Measurements from ENCODE around the gene MLIP.
"Not testable (repeated sequence)": the region's sequence is repeated elsewhere in the genome, so short reads cannot be mapped to it uniquely, and the experiment has no call there.

The MLIP gene

DNA sequence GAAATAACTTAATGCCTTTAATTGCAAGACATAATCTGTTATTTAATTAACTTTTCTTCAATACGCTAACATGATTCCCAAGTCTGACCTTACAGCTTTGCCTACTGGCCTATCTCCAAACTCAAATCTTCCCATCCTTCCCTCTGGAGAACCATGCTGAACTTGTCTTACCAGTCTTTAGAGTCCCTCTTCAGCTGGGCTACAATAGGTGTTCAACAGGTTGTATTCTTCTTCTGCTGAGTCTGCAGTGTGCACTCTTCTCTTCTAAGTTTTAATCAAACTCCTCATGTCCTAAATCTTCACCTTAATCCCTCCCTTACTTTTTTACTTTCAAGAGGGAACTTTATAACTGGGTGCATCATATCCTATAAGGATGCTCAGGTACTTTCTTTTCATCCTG, 121.5 kb downstream of the MLIP start:
- no peak for DNase-seq

DNA sequence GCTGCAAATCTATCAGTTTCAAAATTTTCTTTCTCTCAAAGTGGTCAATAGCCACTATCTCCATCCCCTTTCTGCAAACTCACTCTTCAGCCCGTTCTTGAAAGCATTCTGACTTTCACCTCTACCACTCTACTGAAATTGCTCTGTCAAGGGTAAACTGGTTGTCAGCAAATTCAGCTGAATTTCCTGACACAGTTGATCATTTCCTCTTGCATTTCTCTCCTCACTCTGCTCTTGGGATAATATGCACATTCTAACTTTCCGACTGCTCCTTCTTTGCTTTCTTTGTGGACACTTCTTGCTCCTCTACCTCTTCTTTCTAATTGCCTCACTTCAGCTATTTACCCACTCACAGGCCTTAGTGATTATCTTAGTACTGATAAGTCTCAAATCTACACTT, 123.3 kb downstream of the MLIP start:
- no peak for DNase-seq

DNA sequence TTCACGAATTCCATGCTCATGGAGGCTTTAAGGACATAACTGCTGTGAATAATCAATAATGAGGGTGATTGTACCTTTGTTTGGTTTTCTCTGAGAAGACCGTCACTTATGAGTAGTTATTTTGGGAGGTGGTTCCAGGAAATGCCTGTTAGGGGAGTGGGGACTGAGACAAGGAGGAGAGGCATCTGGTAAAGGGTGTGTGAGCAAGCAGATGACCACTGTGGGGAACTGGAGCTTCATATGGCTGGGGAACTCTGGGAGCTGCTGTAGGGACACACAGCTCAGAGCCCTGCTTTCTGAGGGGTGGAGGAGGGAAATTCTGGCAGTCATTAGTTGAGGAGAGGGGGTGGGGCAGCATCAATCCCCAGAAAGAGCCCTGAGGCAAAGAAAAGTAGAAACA, 125.7 kb downstream of the MLIP start:
- no peak for DNase-seq

DNA sequence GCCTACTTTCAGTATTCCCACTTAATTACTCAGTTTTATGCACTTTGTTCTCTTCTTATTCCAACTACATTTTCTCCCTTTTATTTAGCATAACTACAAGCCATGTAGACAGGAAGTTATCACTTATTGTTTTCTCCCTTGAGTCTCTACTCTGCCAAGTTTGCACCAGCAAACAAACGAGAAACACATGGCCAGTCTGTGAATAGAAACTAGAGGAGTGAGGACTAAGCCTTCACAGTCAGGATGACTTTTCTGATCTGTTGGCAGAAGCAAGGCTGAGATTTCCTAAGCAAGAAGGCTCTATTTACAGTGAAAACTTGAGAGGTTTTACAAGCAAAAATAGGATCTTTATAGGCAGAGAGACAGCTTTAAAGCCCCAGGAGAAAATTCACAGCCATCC, 127.2 kb downstream of the MLIP start:
- no peak for DNase-seq

DNA sequence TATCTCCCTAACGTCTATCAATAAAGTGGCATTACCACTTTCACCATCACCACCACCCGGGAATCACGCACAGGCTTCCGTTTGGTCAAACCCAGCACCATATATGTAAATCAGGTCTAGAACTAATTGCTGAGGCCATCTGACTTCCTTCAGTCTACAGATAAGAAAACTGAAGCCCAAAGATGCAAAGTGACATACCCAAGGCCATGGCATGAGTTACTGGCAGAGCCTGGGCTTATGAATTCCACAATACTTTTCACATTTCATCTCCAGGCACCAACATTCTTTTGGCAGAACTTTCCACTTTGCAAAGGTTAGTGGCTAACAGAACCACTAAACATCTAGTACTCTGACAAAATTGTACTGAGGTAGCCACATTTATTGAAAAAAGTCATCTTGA, 132.5 kb downstream of the MLIP start:
- no peak for DNase-seq

DNA sequence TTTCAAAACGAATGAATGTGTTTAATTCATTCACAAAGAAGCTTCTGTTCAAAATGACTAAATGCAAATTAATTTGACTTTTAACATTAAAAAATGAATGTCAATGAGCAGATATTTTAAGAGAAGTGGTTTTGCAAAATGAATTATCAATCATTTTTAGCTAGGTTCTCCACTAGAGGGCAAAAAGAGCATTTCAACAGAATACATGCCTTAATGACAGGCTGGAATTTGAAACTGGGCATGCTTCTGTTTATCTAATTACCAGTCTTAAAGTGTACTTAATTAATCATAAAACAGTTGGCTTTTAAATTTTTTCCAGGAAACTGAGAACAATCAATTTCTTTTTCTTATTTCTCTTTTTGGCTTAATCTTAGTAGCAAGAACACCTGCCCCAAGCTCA, 133.2 kb downstream of the MLIP start:
- no peak for DNase-seq

DNA sequence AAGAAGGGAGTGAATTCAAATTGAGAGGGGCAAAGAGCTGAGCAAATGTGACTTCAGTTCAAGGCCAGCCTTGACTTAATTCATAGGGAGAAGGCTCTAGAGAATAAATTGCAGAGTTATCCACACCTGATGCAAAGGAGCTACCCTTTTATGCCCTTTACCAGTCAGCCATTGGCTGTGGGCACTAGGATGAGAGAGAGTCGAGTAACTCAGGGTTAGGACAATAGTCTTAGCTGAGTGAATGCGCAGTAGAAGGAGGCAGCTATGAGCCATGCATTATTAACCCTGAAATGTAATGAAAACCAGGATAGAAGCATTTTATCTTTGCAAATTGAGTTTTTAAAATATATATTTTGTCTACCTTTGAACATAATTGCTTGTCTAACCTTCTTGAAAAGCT, 134.0 kb downstream of the MLIP start:
- DNase-seq: no peak

DNA sequence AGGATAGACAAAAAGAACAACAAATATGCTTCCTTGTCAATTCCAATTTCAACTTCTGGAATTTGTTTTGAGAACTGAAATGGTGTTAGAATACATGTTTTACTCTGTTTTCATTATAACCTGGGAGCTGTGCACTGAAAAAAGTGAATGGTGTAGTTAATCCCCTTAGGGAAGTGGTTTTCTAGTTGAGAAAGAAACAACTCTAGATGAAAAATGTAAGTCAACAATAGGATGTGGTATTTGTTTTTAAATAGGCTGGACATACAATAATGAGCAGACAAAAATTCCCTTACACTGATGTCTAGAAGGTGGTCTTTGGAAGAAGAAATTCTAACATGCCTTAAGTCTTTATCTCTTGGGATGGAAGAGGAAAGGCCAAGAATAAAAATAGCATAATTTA, 137.1 kb downstream of the MLIP start:
- no peak for DNase-seq

DNA sequence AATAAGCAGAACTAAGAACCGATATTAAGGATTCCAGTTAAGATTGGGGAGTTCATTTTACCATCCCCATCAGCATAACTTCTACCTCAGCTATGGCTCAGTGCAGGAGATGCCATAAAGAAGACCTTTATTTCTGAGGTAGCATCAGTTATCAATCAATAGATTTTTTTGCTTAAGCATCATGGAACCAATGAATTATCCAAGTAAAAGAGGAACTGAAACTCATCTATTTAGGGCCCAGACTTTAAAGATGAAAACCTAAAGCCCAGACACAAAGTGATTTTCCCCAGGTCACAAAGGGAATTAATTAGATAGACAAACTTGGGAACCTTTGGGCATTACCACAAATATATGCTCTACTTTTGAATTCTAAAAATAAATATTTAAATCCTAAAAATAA, 137.8 kb downstream of the MLIP start:
- DNase-seq: no peak

DNA sequence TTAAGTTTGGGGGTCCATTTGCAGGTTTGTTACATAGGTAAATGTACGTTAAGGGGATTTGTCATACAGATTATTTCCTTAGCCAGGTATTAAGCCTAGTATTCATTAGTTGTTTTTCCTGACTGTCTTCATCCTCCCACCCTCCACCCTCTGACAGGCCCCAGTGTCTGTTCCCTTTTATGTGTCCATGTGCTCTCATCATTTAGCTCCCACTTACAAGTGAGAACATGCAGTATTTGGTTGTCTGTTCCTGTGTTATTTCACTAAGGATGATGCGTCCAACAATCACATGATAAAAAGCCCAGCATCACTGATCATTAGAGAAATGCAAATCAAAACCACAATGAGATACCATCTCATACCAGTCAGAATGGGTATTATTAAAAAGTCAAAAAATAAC, 138.6 kb downstream of the MLIP start:
- DNase-seq: not testable (repeated sequence)

DNA sequence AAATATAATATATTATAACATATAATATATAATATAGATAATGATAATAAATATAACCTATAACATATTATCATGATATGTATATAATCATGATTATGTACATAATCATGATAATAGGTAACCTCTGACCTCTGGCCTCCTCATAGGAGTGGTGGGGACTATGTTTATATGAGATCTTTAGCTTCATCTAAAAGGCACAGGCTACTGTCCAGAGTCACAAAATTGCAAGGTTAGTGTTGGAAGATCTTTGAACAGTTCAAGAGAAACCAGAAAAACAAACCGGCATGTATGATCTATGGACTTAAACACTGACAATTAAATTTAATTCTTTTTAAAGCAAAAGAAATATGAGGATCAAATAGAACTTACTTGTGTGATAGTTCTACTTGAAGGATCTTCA, 141.3 kb downstream of the MLIP start:
- DNase-seq: no peak

DNA sequence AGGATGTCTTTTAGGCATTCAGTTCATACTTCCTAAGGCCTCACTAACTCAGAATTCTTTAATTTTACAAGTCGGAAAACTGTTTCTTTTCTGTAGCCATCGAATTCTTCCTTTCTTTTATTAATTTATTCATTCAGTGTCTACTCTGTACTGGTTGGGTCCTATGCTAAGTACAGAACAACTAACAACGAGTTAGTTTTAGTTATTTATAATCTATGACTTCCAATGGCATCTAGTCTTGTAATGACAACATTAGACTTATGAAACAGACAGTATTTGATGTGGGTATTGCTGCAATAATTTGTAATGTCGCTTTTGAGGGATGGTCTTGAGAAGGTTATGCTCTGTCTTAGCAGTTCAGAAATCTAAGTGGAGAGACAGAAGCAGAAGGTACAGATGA, 141.7 kb downstream of the MLIP start:
- no peak for DNase-seq

DNA sequence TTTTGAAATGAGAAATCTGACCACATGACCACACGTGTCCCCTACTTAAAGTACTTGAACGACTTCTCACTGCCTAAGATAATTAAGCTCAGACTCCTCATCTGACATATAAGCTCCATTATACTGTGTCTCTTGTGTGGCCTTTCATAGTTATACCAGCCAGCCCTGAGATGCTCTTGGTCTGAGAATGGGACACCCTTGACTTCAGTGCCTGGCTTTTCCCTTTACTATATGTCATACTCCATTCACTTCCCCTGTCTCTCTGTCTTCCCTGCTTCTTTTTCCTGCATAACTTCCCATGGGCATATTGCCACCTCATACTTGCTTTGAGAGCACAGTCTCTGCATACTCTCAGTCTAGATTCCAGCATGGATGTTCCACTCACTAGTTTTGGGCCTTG, 143.6 kb downstream of the MLIP start:
- DNase-seq: no peak

DNA sequence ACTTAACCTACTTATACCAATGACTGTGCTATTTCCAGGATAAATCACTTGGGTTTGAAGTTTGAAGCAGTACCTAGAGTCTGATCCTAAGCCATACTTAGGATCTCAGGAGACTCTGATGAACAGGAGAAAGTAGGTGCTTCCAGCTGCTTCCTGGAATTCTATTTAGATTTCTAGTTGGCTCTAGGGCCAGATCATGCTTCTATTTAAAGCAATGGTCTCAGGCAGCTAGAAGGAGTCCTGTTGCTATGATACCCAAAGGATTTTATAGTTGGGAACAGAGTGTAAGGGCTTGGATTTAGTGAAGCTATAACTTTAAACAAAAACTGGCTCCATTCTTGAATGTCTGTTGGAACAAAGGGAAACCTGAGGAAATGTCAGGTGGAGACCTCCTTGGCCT, 144.6 kb downstream of the MLIP start:
- DNase-seq: no peak

DNA sequence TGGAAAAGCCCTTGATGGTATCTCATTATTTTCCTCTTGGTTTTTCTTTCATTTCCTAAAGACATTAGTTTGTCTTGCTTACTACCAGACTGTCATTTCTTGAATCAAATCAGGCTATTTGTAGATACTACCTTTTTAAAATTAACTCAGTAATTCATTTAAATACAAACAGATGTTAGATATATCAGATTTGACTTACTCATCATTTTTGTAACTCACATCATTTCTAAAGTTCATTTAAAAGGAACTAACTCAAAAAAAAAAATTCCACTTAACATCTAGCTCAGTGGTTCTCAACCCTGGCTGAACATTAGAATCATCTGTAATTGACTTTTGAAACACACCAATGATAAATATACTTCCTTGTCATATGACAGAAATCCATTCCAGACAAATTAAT, 148.8 kb downstream of the MLIP start:
- no peak for DNase-seq

DNA sequence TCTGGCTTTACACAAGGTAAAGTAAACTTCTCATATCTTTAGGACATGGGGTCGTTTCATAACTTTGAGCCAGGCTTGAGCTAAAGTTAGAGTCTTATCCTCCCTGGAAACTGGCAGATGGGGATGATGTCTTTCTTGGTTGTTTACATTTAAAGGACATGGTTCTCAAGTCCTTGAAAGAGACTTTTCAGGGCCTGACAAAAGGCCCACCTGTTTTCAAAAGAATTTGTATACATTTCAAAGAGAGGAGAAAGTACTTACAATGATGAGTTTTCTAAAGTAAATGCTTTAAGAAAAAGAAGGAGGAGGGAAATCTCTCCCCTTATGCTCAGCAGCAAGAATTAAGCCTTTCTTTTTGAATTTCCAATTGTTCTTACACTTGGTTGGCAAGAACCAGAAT, 151.3 kb downstream of the MLIP start:
- DNase-seq: no peak

DNA sequence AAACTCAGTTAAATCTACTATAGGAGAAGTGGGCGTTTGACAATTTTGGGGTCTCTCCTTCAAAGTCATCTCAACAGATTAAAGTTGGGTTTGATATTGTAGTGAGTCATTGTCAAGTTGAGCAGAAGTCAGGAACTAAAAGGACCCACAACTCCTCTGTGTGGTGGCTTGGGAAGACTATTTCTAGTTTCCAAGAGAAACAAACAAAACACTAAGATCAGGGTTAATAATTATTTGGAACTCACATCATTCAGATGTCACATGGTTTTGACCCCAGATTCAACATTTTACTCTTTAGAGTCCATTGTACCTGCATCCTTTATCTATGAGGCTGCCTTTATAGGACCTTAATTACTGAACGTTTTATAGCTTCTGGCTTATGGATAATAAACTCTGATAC, 151.7 kb downstream of the MLIP start:
- no peak for DNase-seq

DNA sequence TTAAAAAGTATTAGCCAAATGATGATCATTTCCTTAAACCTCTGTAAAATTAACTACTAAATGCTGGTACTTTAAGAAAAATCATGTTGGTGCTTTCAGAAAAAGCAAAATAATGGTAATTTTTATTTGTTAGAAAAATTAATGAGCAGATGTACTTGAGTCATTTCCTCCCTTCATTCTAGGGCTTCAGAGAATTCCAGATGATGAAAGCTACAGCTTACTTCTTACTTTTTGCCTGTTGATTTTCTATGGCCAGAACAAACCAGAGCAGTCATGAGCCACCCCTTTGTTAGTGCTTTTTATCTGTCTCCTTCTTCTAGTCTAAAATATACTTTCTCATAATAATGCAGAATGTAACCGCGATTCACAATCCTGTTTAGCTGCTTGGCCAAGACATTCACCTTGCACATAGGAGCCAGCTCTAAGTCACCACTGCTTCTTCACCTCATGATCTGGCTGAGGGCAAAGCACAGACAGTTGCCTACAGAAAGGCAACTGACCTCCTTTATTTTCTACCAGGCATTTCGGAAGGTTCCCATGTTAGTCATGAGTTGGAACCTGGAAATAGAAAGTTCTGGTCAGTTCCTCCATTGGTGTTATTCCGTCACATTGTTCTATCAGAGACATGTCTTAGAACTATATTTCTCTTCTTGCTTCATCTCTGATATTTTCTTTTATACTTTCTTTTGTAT, 153.5 kb downstream of the MLIP start:
- DNase-seq: no peak

DNA sequence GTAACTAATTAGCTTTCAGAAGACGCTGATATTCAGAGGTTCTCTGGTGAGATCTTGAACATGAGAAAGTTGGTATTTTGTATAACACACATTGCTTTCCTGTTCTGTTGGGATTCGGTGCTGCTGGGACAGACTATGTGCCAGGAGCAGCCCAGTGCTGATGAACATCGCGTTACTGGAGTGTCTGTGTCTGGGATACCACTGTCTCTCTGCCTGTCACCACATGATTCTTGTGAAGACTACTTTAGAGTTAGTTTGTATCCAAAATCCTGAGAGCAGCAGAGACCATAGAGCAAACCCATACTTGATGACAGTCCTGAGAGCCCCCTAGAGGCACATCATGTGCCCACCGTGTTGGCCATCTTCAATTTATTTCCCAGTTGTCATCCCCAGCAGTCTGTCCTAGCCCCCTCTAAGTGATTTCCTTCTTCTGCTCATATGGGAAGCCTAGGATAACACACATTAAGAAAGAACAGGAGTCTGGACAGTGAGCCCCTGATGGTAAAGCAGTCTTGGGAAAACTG, 155.2 kb downstream of the MLIP start:
- DNase-seq: no peak

DNA sequence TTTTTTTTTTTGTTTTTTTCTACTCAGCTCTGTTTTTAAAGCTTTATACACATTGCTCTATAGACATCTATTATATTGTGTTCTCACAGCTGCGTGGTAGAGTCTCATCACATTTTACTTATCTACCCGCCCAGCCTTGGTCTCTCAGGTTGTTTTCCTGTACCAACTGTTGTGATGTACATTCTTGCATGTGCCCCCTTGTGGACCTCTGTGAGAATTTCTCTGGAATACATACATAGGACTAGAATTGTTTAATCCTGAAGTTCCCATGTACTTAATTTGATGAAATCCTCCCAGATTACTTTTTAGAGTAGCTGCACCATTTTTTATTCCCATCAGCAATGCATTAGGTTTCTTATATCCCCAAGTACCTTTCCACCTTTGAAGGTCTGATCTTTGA, 156.6 kb downstream of the MLIP start:
- no peak for DNase-seq

DNA sequence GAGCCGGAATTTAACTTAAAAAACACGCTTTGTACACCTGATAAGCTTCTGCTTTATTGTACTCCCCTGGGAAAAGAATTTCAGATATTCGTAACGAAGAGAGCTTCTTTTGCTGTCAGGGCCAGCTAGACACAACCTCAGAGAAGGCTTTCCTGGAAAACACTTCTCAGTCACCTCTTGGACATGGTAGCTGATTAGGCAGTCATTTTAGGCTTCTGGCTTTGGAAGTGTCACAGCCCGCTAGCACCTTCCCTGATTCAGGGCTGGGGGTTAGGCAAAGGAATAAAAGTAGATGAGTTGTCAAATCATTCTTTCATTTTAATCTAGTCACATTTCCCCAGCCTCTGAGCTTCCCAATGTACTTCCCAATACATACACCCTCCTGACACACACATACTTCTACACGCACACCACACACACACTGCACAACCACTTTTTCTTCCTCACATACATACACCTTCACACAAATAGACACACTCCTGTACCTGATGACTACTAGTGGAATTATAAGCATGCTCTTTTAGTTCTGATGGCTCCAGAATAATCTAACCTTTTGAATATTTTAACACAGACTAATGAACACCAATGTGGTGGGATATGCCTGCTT, 162.1 kb downstream of the MLIP start:
- DNase-seq: no peak

DNA sequence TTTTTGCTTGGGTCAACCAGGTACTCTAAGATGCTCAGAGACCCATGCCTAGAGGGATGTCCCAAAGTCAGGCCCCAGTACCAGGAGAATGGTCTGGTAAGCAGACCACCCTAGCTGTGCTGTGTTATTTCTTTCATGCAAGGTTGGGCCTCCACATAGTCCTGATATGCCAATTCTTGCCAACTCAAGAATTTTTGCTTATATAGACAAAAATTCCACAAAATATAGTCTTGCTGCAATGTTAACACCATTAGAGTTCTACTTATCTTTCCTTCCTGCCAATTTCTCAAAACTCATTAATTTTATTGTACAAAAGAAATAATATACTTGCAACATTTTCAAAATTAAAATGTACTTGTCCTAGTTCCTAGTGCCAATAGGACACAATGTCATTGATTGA, 163.1 kb downstream of the MLIP start:
- DNase-seq: no peak

DNA sequence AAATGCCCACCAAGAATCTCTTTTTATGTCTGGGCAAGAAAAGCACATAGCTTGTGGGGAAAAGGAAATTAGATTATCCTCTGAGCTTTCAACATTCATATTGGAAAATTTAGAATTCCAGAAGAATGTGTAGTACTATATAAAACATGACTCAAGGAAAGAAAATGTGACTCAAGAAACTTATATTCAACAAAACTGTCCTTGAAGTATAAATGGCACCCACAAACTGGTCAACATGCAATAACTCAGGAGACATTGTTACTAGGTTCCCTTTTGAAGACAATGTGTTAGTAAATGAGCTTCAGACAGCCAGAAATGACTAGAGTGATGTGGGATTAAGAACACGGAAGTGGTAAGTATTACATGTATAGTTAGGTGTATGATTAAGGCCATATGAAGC, 170.9 kb downstream of the MLIP start:
- no peak for DNase-seq

DNA sequence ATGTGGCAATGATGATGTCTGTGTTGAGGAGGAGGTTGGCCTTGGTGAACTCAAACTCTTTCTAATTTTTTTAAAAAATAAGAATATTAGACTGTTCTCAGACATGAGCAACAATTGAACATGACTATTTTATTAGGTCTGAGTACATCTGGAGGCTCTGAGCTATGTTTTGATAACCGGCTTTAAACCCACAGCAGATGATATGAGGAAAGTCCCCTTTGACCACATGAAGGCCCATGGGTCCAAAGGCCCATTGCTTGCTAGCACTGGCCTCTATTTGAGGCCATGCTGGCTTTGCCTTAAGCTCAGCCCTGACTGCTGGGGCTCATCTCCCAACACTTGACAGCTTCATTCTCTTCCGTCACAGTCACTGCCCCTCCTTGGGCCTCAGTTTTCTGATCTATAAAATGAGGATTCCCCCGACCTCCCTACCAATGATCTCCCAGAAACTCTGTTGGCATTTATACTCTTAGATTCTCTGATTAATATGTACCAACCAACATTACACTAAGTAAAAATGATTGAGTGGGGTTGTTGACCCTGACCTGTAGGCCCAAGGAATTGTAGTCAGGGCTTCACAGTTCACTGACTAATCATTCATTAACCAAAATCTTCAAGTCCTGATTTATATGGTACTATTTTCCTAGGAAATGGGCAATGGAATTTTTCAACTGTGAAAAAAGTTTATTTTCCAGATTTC, 173.1 kb downstream of the MLIP start:
- DNase-seq: no peak

DNA sequence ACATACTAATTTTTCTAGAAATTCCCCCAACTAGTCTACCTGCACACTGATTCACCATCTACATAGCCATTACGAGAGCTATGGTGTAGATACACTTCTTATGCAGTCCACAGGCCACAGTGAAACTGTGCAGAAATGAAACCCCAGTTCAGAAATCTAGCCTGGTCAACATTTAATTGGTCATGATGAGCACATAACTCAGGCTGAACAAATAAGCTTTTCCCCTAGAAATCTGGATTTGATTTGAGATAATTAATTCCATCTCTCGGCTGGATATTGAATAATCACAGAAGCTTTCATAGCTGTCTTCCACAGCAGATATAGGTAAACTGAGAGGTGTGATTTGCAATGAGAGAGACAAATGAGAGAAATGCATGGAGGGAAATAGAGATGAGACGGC, 174.4 kb downstream of the MLIP start:
- DNase-seq: no peak
